Peyer's patch (tissue), 4 donors: ENCODE data around the gene AGTPBP1.
"Not testable (repeated sequence)": the region's sequence is repeated elsewhere in the genome, so short reads cannot be mapped to it uniquely, and the experiment has no call there.

Experiments used
- CTCF ChIP-seq, 6 experiments: fragments of 450-650 bp in 4 of 6; fragments of 200-600 bp in 2 of 6; sonication (generic) in 1 of 6; IDR thresholded peaks; one replicate each; pipeline ENCODE4 v1.5.1; 2017 to 2019; ENCODE audit warnings: antibody characterized with exemption in 6 of 6, mild to moderate bottlenecking in 3 of 6, moderate library complexity in 1 of 6
- POLR2A ChIP-seq, 2 donors: fragments of 450-650 bp; IDR thresholded peaks; one replicate each; pipeline ENCODE4 v1.5.1; 2017; ENCODE audit warnings: antibody characterized with exemption in 2 of 2, mild to moderate bottlenecking in 2 of 2, moderate library complexity in 2 of 2

GRCh38 chr9:85761802-85762201, 20.0 kb upstream of the AGTPBP1 start:
- TF ChIP-seq POLR2A, CTCF (IDR thresholded peaks at IDR 0.05): not testable (repeated sequence)
